Body of pancreas (tissue), 4 donors: ENCODE data around the gene GPN2.

Experiments used
- CTCF ChIP-seq, 7 experiments: fragments of 450-650 bp in 4 of 7; fragments of 200-600 bp in 3 of 7; sonication (generic) in 3 of 7; IDR thresholded peaks; one replicate each; pipeline ENCODE4 v1.5.1; 2016 to 2019; ENCODE audit warnings: antibody characterized with exemption in 7 of 7
- POLR2A ChIP-seq, 3 donors: fragments of 450-650 bp; IDR thresholded peaks; one replicate each; pipeline ENCODE4 v1.6.1; 2016; ENCODE audit warnings: antibody characterized with exemption in 3 of 3, mild to moderate bottlenecking in 2 of 3

- TF ChIP-seq CTCF (IDR thresholded peaks at IDR 0.05) (no peak), POLR2A (IDR thresholded peaks at IDR 0.05) (no peak)
Observed at GRCh38 chr1:26879793-26880192, 10.3 kb downstream of the GPN2 start.
